ENCODE results near the gene MCHR2. TPM values are rescaled to one million over a fixed set of nuclear protein-coding genes. Genes with fewer than 3 reads are reported as not detected.

The MCHR2 gene
- total and polyA plus RNA-seq, 2 donors (not counting 3 experiments of a cell fraction or from before 2014, with no cell fraction given): not detected

GRCh38 chr6:100035873-100036653 lies 42.0 kb upstream of the MCHR2 start:
- BruUV-seq (replicated peaks): no TSS peak
- H3K4me3 ChIP-seq (replicated peaks in 1 of 3; ENCODE audit: insufficient read depth in 1 of 3, low read depth in 1 of 3, low read length in 3 of 3): no peak overlapping the region
- no peaks in the 10 kb centered on the region for H3K9me1 ChIP-seq (replicated peaks; ENCODE audit: control insufficient read depth, extremely low read depth, insufficient read depth, low read length)
- no peak overlapping the region for H3K4me2 ChIP-seq (ENCODE audit: insufficient read depth, low read length)
- no peak overlapping the region for H3K9ac ChIP-seq (replicated peaks; ENCODE audit: extremely low read depth, insufficient read depth, low read length)
- H3K4me1 ChIP-seq (ENCODE audit: control insufficient read depth, extremely low read depth, insufficient read depth, low read length): no peaks in the 10 kb centered on the region
- no peaks in the 10 kb centered on the region for H3K27me3 ChIP-seq (ENCODE audit: control insufficient read depth in 2 of 2, insufficient read depth in 2 of 2, low read length in 2 of 2)
- no peak overlapping the region for H3K27ac ChIP-seq (ENCODE audit: insufficient read depth, low read depth, low read length)
- FAIRE-seq: no peak
- no peak for DNase-seq (ENCODE audit: low read depth, low spot score)
- dilution Hi-C loops (cut with MboI; ENCODE audit: extremely low pct_ligation_motif_present, low sequenced_read_pairs): no loop called here
- intact Hi-C loops (cut with micrococcal nuclease): no loop called here
- ChIA-PET CTCF (interaction anchor here (1.2 to 2.9 kb wide), 2 partner anchors 14 to 34 kb away, joined by 3 to 10 read pairs; no protein-coding TSS in a partner anchor), POLR2A (no interaction called here)
- H2AFZ ChIP-seq (ENCODE audit: low read depth, low read length): no peak overlapping the region
- H3K9me3 ChIP-seq (replicated peaks; ENCODE audit: control insufficient read depth, insufficient read depth, low read length): no peaks in the 10 kb centered on the region
- no peak for TF ChIP-seq FOS (IDR thresholded peaks at IDR 0.05; ENCODE audit: borderline replicate concordance, insufficient read depth, low read length)
- TF ChIP-seq JUN (IDR thresholded peaks at IDR 0.05; ENCODE audit: borderline replicate concordance, insufficient read depth, insufficient read length, low read depth): no peak
- TF ChIP-seq CTCF (IDR thresholded peaks at IDR 0.05; ENCODE audit: extremely low read depth in 1 of 2, insufficient read depth in 1 of 2, low read depth in 1 of 2, low read length in 2 of 2): no peak
- no peak for TF ChIP-seq POLR2A (IDR thresholded peaks at IDR 0.05; ENCODE audit: low read depth, low read length)
- no peak for TF ChIP-seq EZH2 (IDR thresholded peaks at IDR 0.05; ENCODE audit: borderline replicate concordance, low read depth, low read length, severe bottlenecking)
- TF ChIP-seq POLR2AphosphoS5 (IDR thresholded peaks at IDR 0.05; ENCODE audit: insufficient read depth, low read depth, low read length): no peak
- H3K79me2 ChIP-seq (ENCODE audit: control insufficient read depth, insufficient read depth, low read length): no peaks in the 10 kb centered on the region
- no peaks in the 10 kb centered on the region for H4K20me1 ChIP-seq (replicated peaks; ENCODE audit: control insufficient read depth, extremely low read depth, insufficient read depth, low read length)
- no peaks in the 10 kb centered on the region for H3K36me3 ChIP-seq (ENCODE audit: control insufficient read depth in 2 of 2, extremely low read depth in 1 of 2, insufficient read depth in 2 of 2, low read length in 2 of 2)

Measured in endothelial cell of umbilical vein (primary cell).